Upper lobe of left lung (tissue), 4 donors: ENCODE results near the gene MYO3B.

ENCODE experiments used
- EP300 ChIP-seq, 4 donors: sonication (generic); formaldehyde crosslinking; IDR thresholded peaks; one replicate each; pipeline ENCODE4 v1.5.1; 2017; ENCODE audit warnings: antibody characterized with exemption in 4 of 4, control low read depth in 2 of 4
- POLR2A ChIP-seq, 4 donors: fragments of 450-650 bp; IDR thresholded peaks; one replicate each; pipeline ENCODE4 v1.5.1; 2016 to 2017; ENCODE audit warnings: antibody characterized with exemption in 4 of 4, mild to moderate bottlenecking in 2 of 4
- TF ChIP-seq, protein P1 (sequence below), 6 experiments: fragments of 450-650 bp in 4 of 6; fragments of 200-600 bp in 2 of 6; sonication (generic) in 2 of 6; IDR thresholded peaks; one replicate each; pipeline ENCODE4 v1.5.1; 2016 to 2019; ENCODE audit warnings: antibody characterized with exemption in 6 of 6

DNA sequence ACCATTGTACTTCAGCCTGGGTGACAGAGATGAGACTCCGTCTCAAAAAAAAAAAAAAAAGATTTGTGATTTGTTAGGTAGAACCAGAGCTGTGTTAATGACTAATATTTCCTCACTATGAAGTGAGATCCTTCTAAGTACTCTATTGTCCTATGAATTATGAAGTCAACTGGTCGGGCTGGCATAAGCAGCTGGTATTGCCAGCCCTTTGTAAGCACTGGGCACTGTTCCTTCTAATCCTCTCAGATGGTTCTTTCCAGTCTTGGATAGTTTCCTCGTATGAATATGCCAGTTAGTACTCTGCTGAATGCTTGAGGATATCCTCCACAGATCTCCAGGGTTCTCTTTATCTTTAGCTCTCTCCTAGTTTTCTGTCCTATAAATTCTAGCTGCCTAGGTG, 314.1 kb downstream of the MYO3B start:
- TF ChIP-seq POLR2A (IDR thresholded peaks at IDR 0.05) (no peak), EP300 (IDR thresholded peaks at IDR 0.05) (no peak)
- TF ChIP-seq, protein P1, sequence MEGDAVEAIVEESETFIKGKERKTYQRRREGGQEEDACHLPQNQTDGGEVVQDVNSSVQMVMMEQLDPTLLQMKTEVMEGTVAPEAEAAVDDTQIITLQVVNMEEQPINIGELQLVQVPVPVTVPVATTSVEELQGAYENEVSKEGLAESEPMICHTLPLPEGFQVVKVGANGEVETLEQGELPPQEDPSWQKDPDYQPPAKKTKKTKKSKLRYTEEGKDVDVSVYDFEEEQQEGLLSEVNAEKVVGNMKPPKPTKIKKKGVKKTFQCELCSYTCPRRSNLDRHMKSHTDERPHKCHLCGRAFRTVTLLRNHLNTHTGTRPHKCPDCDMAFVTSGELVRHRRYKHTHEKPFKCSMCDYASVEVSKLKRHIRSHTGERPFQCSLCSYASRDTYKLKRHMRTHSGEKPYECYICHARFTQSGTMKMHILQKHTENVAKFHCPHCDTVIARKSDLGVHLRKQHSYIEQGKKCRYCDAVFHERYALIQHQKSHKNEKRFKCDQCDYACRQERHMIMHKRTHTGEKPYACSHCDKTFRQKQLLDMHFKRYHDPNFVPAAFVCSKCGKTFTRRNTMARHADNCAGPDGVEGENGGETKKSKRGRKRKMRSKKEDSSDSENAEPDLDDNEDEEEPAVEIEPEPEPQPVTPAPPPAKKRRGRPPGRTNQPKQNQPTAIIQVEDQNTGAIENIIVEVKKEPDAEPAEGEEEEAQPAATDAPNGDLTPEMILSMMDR (IDR thresholded peaks at IDR 0.05) = no peak
